ENCODE measurements around the gene RASD1.

The RASD1 gene

GRCh38 chr17:17496189-17497064 lies at the start of gene RASD1:
RASD1 (minus strand) TSS chr17:17496395; CDS start chr17:17496181, 214 bp downstream.
- DNase-seq (ENCODE audit: low read depth in 2 of 2): peak; percentile 69 to 78

- DNase-seq (ENCODE audit: low read depth in 2 of 2): no peak
These were observed 49.8 kb upstream of the RASD1 start for GRCh38 chr17:17545984-17546383.

GRCh38 chr17:17545031-17545820 lies 49.0 kb upstream of the RASD1 start:
- DNase-seq (ENCODE audit: low read depth in 2 of 2): no peak

- DNase-seq (ENCODE audit: low read depth in 2 of 2): no peak
These were observed 46.9 kb upstream of the RASD1 start for GRCh38 chr17:17542906-17543635.

- no peak for DNase-seq (ENCODE audit: low read depth in 2 of 2)
These were observed 45.4 kb upstream of the RASD1 start for GRCh38 chr17:17541640-17542001.

- no peak for DNase-seq (ENCODE audit: low read depth in 2 of 2)
These were observed 44.9 kb upstream of the RASD1 start for GRCh38 chr17:17540935-17541639.

- DNase-seq (ENCODE audit: low read depth in 2 of 2): no peak
These were observed 44.2 kb upstream of the RASD1 start for GRCh38 chr17:17540278-17540906.

GRCh38 chr17:17539591-17539990 lies 43.4 kb upstream of the RASD1 start:
- DNase-seq (ENCODE audit: low read depth in 2 of 2): no peak

GRCh38 chr17:17538417-17539391 lies 42.5 kb upstream of the RASD1 start:
- no peak for DNase-seq (ENCODE audit: low read depth in 2 of 2)

GRCh38 chr17:17537311-17538099 lies 41.3 kb upstream of the RASD1 start:
- DNase-seq (ENCODE audit: low read depth in 2 of 2): no peak

- no peak for DNase-seq (ENCODE audit: low read depth in 2 of 2)
These were observed 40.5 kb upstream of the RASD1 start for GRCh38 chr17:17536702-17537101.

GRCh38 chr17:17535957-17536356 lies 39.8 kb upstream of the RASD1 start:
- no peak for DNase-seq (ENCODE audit: low read depth in 2 of 2)

GRCh38 chr17:17533901-17534441 lies 37.8 kb upstream of the RASD1 start:
- no peak for DNase-seq (ENCODE audit: low read depth in 2 of 2)

GRCh38 chr17:17532991-17533390 lies 36.8 kb upstream of the RASD1 start:
- DNase-seq (ENCODE audit: low read depth in 2 of 2): no peak

GRCh38 chr17:17531156-17531555 lies 35.0 kb upstream of the RASD1 start:
- no peak for DNase-seq (ENCODE audit: low read depth in 2 of 2)

- no peak for DNase-seq (ENCODE audit: low read depth in 2 of 2)
These were observed 32.8 kb upstream of the RASD1 start for GRCh38 chr17:17528696-17529652.

GRCh38 chr17:17527956-17528500 lies 31.8 kb upstream of the RASD1 start:
- no peak for DNase-seq (ENCODE audit: low read depth in 2 of 2)

Data from stimulated activated CD4-positive, alpha-beta T cell treated with anti-CD3 and anti-CD28 coated beads, Interleukin-4, amount 100 ng/mL, for 48 hours (primary cell).